ENCODE data around the gene LRRC2.

DNA sequence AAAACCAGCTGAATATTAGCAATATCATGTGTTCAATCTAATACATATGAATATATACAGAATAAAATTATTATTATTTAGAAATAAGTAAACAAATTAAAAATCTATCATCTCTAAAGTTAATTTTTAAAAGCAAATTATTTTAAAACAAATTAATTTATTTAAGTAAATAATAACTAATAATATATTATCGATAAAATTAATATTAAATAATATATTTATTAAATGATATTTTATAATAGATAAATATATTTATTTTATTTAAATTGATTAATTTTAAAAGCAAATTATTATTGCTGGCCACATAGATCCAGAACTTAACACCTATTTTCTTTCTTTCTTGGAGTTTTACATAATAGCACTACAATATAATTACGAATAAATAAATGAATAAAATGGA is 46.1 kb downstream of the LRRC2 start:
- TF ChIP-seq MYC (IDR thresholded peaks at IDR 0.05; ENCODE audit: low read depth, low read length) (no peak), POLR2A (IDR thresholded peaks at IDR 0.05; ENCODE audit: low read depth, low read length) (no peak), EZH2 (IDR thresholded peaks at IDR 0.05; ENCODE audit: borderline replicate concordance, low read depth, low read length, severe bottlenecking) (no peak)
- TF ChIP-seq, protein P1, sequence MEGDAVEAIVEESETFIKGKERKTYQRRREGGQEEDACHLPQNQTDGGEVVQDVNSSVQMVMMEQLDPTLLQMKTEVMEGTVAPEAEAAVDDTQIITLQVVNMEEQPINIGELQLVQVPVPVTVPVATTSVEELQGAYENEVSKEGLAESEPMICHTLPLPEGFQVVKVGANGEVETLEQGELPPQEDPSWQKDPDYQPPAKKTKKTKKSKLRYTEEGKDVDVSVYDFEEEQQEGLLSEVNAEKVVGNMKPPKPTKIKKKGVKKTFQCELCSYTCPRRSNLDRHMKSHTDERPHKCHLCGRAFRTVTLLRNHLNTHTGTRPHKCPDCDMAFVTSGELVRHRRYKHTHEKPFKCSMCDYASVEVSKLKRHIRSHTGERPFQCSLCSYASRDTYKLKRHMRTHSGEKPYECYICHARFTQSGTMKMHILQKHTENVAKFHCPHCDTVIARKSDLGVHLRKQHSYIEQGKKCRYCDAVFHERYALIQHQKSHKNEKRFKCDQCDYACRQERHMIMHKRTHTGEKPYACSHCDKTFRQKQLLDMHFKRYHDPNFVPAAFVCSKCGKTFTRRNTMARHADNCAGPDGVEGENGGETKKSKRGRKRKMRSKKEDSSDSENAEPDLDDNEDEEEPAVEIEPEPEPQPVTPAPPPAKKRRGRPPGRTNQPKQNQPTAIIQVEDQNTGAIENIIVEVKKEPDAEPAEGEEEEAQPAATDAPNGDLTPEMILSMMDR (IDR thresholded peaks at IDR 0.05; ENCODE audit: extremely low read depth in 1 of 2, insufficient read depth in 1 of 2, low read depth in 1 of 2, low read length in 2 of 2) = no peak
- TF ChIP-seq, protein P2, sequence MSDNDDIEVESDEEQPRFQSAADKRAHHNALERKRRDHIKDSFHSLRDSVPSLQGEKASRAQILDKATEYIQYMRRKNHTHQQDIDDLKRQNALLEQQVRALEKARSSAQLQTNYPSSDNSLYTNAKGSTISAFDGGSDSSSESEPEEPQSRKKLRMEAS (IDR thresholded peaks at IDR 0.05; ENCODE audit: insufficient read depth, insufficient read length) = no peak
